22Rv1 (cell line): Measurements from ENCODE around the gene HK2.

Source experiments
- ZFX ChIP-seq: fragments of 450-650 bp; IDR thresholded peaks from 2 replicates; pipeline ENCODE4 v1.6.1; 2017; ENCODE audit warnings: antibody characterized with exemption, borderline replicate concordance
- TF ChIP-seq, protein P1 (sequence below): fragments of 450-650 bp; IDR thresholded peaks from 2 replicates; pipeline ENCODE4 v1.5.1; 2017; ENCODE audit warnings: mild to moderate bottlenecking

DNA sequence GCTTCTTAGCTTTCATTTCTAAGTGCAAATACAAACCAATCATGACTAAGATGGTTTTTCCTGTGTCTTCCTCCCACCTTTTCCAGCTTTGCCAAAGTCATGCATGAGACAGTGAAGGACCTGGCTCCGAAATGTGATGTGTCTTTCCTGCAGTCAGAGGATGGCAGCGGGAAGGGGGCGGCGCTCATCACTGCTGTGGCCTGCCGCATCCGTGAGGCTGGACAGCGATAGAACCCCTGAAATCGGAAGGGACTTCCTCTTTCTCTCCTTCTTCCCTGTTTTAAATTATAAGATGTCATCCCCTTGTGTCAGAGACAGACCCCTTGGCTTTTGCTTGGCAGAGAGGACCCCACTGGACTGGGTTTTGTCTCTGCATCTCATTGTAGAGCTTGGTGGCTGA lies 56.8 kb downstream of the HK2 start:
- TF ChIP-seq, protein P1, sequence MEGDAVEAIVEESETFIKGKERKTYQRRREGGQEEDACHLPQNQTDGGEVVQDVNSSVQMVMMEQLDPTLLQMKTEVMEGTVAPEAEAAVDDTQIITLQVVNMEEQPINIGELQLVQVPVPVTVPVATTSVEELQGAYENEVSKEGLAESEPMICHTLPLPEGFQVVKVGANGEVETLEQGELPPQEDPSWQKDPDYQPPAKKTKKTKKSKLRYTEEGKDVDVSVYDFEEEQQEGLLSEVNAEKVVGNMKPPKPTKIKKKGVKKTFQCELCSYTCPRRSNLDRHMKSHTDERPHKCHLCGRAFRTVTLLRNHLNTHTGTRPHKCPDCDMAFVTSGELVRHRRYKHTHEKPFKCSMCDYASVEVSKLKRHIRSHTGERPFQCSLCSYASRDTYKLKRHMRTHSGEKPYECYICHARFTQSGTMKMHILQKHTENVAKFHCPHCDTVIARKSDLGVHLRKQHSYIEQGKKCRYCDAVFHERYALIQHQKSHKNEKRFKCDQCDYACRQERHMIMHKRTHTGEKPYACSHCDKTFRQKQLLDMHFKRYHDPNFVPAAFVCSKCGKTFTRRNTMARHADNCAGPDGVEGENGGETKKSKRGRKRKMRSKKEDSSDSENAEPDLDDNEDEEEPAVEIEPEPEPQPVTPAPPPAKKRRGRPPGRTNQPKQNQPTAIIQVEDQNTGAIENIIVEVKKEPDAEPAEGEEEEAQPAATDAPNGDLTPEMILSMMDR = no peak
- no peak for TF ChIP-seq ZFX
